GM21529 (cell line): Measurements from ENCODE around the gene LRRC3C.
"Not testable (repeated sequence)": the region's sequence is repeated elsewhere in the genome, so short reads cannot be mapped to it uniquely, and the experiment has no call there.

Source experiments
- ATAC-seq: cut with Tn5 transposase; IDR thresholded peaks from one replicate; pipeline ENCODE4 v1.9.1; 2021; ENCODE audit not compliant: unreplicated experiment

LRRC3C gene, protein sequence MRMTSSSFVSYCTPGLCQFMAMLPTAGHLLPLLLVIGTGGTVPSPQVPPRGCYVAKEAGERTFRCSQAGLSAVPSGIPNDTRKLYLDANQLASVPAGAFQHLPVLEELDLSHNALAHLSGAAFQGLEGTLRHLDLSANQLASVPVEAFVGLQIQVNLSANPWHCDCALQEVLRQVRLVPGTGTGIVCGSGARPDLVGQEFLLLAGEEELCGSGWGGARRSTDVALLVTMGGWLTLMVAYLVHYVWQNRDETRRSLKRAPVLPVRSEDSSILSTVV

GRCh38 chr17:39927101-39927928 lies at the start of gene LRRC3C, which contains the start of gene ORMDL3:
TSS of gene LRRC3C (plus strand) at chr17:39927732. CDS start at chr17:39941524, 13,792 bp downstream.
TSS of gene ORMDL3 (minus strand) at chr17:39927601. CDS start at chr17:39924203, 3,398 bp downstream.
- ATAC-seq: peak; percentile 73

GRCh38 chr17:39886102-39886501 lies 41.4 kb upstream of the LRRC3C start:
- not testable (repeated sequence) for ATAC-seq

DNA sequence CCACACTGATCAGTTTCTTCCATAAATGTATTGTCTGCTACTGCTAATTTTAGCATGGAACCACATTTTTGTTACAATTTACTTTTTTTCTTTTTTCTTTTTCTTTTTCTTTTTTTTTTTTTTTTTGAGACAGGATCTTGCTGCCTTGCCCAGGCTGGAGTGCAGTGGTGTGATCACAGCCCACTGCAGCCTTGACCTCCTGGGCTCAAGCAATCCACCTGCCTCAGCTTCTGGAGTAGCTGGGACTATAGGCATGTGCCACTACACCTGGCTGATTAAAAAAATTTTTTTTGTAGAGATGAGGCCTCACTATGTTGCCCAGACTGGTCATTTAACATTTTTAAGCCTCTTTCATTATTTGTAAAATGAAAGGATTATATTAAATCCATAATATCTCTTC lies 40.5 kb upstream of the LRRC3C start:
- ATAC-seq: no peak

- no peak for ATAC-seq
These were observed 38.3 kb upstream of the LRRC3C start for GRCh38 chr17:39889200-39889599.

- no peak for ATAC-seq
These were observed 32.7 kb upstream of the LRRC3C start for GRCh38 chr17:39894681-39895376.

GRCh38 chr17:39898088-39898487 lies 29.4 kb upstream of the LRRC3C start:
- no peak for ATAC-seq

DNA sequence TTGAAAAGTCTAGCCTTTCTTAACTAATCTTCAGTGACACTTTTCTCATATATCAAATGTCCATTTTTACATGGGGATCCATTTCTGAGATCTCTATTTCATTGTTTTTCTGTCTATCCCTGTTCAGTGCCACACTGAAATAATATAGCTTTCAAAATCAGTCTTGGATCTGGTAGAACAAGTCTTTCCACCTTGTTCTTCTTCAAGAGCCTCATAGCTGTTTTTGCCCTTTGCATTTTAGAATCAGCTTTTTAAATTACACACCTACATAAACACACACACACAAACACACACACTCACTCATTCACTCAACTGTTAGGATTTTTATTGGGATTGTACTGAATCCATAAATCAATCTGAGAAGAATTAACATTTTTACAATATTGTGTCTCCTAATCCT lies 28.3 kb upstream of the LRRC3C start:
- no peak for ATAC-seq

GRCh38 chr17:39902027-39902426 lies 25.5 kb upstream of the LRRC3C start:
- not testable (repeated sequence) for ATAC-seq

DNA sequence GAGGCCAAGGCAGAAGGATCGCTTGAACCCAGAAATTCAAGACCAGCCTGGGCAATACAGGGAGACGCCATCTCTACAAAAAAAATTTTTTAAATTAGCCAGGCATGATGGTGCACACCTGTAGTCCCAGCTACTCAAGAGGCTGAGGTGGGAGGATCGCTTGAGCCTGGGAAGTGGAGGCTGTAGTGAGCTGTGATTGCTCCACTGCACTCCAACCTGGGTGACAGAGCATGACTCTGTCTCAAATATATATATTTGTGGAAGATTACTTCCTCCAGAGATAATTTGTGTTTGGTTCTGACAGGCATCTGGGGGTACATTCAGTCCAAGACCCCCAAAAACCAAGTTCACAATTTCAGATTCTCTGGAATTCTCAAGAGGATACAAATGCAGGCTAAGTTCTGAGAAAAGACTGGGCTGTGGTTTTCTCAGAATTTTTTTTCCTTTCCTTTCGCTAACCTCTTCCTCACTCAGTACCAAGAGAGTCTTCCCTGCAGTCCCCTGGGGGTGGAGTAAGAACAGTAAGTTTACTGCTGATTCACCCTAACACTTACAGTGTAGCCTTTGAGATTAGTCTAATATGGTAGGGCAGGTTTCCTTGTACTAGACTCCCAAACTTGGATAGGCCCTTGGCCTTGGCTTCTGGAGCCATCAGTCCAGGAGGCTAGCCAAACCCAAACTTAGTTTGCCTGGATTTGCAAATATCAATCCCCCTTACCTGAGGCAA lies 24.2 kb upstream of the LRRC3C start:
- ATAC-seq: no peak

- ATAC-seq: no peak
These were observed 22.6 kb upstream of the LRRC3C start for GRCh38 chr17:39904990-39905288.

DNA sequence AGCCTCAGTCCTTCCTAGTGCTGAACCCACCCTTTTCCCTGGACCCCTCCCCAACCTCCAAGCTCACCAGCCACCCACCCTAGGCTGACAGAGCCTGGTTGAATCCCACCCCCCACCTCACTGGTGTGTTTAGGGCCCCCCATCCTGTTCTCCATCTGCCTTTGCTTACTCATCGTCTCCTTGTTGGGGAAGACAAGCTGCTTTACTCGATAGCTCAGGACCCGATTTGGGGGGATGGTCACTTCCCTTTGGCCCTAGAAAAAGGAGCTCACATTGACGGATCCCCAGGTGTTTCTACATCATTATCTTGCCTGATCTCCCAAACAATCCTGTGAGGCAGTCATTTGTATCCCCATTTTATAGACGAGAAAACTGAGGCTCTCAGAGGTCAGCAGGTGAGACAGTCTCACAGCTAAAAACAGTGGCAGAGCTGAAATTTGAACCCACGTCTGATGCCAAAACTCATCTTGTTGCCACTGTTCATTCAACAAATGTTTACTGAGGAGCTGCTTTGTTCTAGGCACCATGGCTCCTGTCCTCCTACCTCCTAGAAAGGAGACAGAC lies 18.7 kb upstream of the LRRC3C start:
- ATAC-seq: no peak

DNA sequence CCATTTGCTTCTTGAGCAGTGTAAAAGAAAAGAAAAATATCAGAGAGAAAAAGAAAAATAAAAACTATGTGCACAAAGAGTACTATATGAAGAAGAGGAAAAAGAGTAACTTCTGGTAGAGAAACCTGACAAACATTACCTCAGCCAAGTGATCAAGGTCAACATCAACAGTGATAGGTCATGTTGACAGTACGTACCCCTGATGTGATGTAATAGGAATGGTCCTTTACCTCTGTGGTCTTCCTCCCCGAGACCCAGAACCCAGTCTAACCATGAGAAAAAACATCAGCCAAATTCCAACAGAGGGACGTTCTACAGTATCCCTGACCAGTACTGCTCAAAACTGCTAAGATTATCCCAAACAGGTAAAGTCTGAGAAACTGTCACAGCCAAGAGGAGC lies 13.5 kb upstream of the LRRC3C start:
- no peak for ATAC-seq

DNA sequence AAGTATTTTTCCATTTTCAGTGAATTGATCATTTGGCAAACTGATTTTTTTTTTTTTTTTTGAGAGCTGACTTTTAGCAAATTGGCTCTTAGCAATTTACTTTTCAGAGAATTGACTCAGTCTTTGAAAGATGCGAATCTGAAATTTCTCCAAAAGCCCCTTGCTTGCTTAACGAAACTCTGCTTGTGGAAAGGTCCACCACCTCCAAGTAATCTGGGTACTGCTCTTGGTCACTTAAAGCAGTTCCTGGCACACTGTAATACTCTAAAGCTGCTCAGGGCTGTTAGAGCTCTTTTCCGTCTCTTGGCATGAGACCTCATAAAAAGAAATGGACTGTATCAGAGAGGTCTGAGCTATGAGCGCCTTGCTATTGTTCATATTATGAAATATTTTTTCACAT lies 12.0 kb upstream of the LRRC3C start:
- ATAC-seq: no peak

GRCh38 chr17:39916918-39917317 lies 10.6 kb upstream of the LRRC3C start:
- no peak for ATAC-seq

DNA sequence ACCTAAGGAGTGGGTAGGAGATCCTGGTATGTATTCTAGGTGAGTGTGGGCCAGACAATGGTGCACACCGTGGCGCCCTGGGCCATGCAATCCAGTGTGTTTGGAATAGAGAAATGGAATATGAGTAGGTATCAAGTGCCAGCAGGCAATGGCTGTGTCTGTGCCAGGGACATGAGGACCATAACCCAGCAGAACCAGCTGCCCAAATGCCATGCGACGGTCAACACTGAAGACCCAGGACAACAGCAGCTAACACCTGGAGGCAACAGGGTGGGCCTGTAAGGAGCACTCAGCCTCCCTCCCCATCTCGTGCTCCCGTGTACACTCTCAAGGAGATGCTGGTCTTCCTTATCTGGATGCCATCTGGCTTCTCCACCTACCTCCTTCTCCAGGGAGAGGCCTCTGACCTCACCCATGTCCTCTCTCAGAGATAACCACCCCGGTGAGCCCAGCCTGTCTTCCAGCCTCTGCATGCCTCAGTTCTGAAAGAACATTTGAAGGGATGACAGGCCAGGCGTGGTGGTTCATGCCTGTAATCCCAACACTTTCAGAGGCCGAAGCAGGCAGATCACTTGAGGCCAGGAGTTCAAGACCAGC lies 8.3 kb upstream of the LRRC3C start:
- no peak for ATAC-seq

- ATAC-seq: no peak
These were observed 7.0 kb upstream of the LRRC3C start for GRCh38 chr17:39920218-39921210.

- ATAC-seq: no peak
These were observed 6.2 kb upstream of the LRRC3C start for GRCh38 chr17:39921323-39921722.

GRCh38 chr17:39922006-39922405 lies 5.5 kb upstream of the LRRC3C start:
- ATAC-seq: no peak

- no peak for ATAC-seq
These were observed 4.3 kb upstream of the LRRC3C start for GRCh38 chr17:39923230-39923629.
